ENCODE results near the gene SLC1A1.
"Not testable (repeated sequence)": the region's sequence is repeated elsewhere in the genome, so short reads cannot be mapped to it uniquely, and the experiment has no call there.

The SLC1A1 gene

GRCh38 chr9:4506490-4506889 is 16.2 kb downstream of the SLC1A1 start:
- no peak for DNase-seq (ENCODE audit: low read depth)

GRCh38 chr9:4507306-4508130 is 17.2 kb downstream of the SLC1A1 start:
- DNase-seq (ENCODE audit: low read depth) = no peak

GRCh38 chr9:4508246-4508906 is 18.1 kb downstream of the SLC1A1 start:
- DNase-seq (ENCODE audit: low read depth) = no peak

- DNase-seq (ENCODE audit: low read depth) = no peak
Observed at GRCh38 chr9:4508907-4509589, 18.8 kb downstream of the SLC1A1 start.

- no peak for DNase-seq (ENCODE audit: low read depth)
Observed at GRCh38 chr9:4509590-4509984, 19.3 kb downstream of the SLC1A1 start.

GRCh38 chr9:4510546-4511322 is 20.5 kb downstream of the SLC1A1 start:
- DNase-seq (ENCODE audit: low read depth) = no peak

GRCh38 chr9:4514252-4515128 is 24.2 kb downstream of the SLC1A1 start:
- no peak for DNase-seq (ENCODE audit: low read depth)

- DNase-seq (ENCODE audit: low read depth) = no peak
Observed at GRCh38 chr9:4515958-4516375, 25.7 kb downstream of the SLC1A1 start.

GRCh38 chr9:4517274-4517673 is 27.0 kb downstream of the SLC1A1 start:
- DNase-seq (ENCODE audit: low read depth) = no peak

GRCh38 chr9:4519604-4520003 is 29.3 kb downstream of the SLC1A1 start:
- no peak for DNase-seq (ENCODE audit: low read depth)

GRCh38 chr9:4520055-4520454 is 29.8 kb downstream of the SLC1A1 start:
- DNase-seq (ENCODE audit: low read depth) = no peak

- DNase-seq (ENCODE audit: low read depth) = no peak
Observed at GRCh38 chr9:4530375-4530774, 40.1 kb downstream of the SLC1A1 start.

GRCh38 chr9:4530831-4531230 is 40.6 kb downstream of the SLC1A1 start:
- not testable (repeated sequence) for DNase-seq (ENCODE audit: low read depth)

- DNase-seq (ENCODE audit: low read depth) = not testable (repeated sequence)
Observed at GRCh38 chr9:4531355-4531754, 41.1 kb downstream of the SLC1A1 start.

- not testable (repeated sequence) for DNase-seq (ENCODE audit: low read depth)
Observed at GRCh38 chr9:4533881-4534280, 43.6 kb downstream of the SLC1A1 start.

GRCh38 chr9:4536196-4536595 is 45.9 kb downstream of the SLC1A1 start:
- DNase-seq (ENCODE audit: low read depth) = not testable (repeated sequence)

GRCh38 chr9:4537581-4537980 is 47.3 kb downstream of the SLC1A1 start:
- no peak for DNase-seq (ENCODE audit: low read depth)

GRCh38 chr9:4538107-4538506 is 47.8 kb downstream of the SLC1A1 start:
- no peak for DNase-seq (ENCODE audit: low read depth)

GRCh38 chr9:4538621-4539020 is 48.4 kb downstream of the SLC1A1 start:
- no peak for DNase-seq (ENCODE audit: low read depth)

- no peak for DNase-seq (ENCODE audit: low read depth)
Observed at GRCh38 chr9:4540425-4540824, 50.2 kb downstream of the SLC1A1 start.

- DNase-seq (ENCODE audit: low read depth) = no peak
Observed at GRCh38 chr9:4541281-4541680, 51.0 kb downstream of the SLC1A1 start.
